GM19351 (cell line): ENCODE results near the gene FGGY.
A peak's percentile ranks its signal among the peaks of the same experiment; 100 is the strongest.

Experiments used
- ATAC-seq: cut with Tn5 transposase; IDR thresholded peaks from one replicate; pipeline ENCODE4 v1.9.1; 2021; ENCODE audit warnings: mild to moderate bottlenecking, moderate library complexity; ENCODE audit not compliant: unreplicated experiment

Gene FGGY

DNA sequence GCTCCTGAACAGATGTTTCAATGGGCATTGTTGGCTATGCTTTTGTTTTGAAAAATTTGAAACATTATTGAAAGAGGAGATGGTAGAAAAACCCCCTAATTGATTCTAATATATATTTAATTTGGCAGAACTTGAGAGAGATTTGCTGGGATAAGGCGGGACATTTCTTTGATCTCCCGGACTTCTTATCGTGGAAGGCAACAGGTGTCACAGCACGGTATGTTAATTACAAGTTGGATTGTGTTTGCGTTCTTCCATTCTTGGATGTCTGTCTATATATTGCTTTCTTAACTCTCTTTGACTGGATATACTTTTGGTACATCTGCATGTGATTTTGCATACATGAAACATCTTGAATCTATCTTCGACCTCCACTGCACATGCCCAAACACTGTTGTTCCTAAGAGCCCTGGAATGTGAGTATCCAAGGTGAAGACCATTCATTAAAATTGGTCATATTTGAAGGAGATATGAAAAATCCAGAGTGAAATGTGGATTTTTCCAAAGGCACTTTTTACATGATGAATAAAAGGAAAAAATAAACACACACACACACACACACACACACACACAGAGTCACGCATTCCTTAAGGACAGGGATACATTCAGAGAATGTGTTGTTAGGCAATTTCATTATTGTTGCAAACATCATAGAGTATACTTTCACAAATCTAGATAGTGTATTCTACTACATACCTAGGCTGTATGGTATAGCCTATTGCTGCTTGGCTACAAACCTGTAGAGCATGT, 81.9 kb downstream of the FGGY start:
- no peak for ATAC-seq

GRCh38 chr1:59379371-59379728, 82.5 kb downstream of the FGGY start:
- no peak for ATAC-seq

DNA sequence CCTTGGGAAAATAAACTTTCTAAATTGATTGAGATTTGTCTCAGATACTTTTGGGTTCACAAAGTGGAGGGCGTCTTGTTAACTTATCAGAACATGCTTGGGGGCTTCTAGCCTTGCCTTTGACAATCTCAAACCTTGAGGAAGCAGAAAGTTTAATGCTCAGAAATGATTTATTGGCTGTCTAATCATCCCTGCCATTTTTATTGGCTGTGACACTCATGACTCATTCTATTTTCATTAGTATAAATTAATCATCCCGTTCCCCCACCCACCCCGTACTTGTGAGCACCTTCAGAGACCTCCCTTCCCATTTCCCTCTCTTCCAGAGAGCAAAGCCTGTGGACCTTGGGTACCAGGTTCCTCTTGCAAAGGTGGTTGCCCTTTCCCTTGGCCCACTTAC, 87.1 kb downstream of the FGGY start:
- no peak for ATAC-seq

DNA sequence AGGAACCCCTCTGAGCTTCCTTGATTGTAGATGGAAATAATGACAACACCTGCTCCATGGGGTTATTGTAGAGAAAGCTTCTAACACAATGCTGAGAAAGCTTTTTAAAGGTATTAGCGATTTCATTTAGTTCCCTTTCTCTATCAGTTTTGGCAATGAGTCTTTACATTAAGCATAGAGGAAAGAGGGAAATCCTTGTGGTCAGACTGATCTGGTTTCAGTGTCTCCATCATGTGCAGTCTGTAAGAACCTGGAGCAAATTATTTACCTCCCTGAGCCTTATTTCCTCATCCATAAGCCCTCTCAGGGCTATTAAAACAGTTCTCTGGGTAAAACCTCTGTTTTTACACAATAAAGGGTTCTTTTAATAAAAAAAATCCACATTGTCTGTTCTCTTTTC, 87.5 kb downstream of the FGGY start:
- no peak for ATAC-seq

GRCh38 chr1:59388191-59388590, 91.3 kb downstream of the FGGY start:
- no peak for ATAC-seq

GRCh38 chr1:59389847-59390246, 93.0 kb downstream of the FGGY start:
- no peak for ATAC-seq

DNA sequence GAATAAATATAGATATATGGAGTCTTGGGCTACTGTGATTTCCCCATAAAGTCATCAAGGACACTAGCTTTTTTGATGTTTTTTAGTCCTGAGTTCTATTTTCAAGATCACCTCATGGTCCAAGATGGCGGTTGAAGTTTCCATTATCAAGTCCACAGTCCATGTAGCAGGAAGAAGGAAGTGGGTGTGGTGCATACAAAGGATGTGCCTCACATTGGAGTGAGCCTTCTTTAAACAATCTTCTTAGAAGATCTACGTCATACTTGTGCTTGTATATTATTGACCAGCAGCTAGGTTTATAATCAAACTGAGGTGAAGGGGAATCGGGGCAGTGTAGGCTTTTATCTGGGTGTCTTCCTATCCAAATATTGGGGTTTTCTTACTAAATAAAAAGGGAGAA, 93.4 kb downstream of the FGGY start:
- no peak for ATAC-seq

DNA sequence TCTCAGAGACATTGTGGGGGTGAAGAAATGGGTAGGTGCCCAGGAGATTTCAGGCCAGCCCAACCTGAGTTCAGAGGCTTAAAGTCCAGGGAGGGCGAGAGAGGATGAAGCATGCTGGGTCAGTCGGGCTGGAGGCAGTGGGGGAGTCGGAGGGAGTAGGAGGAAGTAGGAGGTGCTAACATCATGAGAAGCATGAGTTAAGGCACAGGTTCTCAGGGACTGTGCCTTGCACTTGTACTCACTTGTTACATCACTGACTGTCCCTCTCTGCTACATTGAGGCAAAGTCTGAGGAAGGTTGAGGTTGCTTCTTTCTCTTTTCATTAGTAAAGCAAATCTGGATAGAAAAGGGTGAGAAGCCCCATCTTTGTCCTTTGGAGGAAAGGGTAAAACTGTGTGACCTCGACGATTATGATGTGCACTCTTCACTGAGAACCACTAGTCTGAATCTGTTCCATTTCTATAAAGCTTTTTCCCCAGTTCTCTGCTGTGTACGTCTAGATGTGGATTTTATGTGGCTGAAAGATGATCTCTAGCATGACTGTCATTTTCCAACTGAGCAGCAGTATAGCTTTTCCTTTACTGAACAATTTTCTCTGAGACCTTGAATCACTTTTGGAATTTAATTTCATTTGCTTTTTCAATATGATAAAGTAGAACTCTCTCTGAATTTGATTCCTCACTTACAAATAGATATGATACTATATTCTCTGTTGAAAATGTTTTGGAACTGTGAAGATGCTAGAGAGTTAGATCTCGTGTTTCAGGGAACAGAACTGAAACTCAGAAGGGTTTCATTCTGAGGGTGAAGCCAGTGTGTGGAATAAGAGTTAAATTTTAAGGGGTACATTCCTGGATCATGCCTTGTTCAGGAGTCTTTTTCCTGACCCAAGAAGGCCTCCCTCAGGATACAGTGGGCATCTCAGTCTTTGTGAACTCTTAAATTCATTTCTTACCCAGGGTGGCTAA, 94.6 kb downstream of the FGGY start:
- ATAC-seq: peak; percentile 65

DNA sequence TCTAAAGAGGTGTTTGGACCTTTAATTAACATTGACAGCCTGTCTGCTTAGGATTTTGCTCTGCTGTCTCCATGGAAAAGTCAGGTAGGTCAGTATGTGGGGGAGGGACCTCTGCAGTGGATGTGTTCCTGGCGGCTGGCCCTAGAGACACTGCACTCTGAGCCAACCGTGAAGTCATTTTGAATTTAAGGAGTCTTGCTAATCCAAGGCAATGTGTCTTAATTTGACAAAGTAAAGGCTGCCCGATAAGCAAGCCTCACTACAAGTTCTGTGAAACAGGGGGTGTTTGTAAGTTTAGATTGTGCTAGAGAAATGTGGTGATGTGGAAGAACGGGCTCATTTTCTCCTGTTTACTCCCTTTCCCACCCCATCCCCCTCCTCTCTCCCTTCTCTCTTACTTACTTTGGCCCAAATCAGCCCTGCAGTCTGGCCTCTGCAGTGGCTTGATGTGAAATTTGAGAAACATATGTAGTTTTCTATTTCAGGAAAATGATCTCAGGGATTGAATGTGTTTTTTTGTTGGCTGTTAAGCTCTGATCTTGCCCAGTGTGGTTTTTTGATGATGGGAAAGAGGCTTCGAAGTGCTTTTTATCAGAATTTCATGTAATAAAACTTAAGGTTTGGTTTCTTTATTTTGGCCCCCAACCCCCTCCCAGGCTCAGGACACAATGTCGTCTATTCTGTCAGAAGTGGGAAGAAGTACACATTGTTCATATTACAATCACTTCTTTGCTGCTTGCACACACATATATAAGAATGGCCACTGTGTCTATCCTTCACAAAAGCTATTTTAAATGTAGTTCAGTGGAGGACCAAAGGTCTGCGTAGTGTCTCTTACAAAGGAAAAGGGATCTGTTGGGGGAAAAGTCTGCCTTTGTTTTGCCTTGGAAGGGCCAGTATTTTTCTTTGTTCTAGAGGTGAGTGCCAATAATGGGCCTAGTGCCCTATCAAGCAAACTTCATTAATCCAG, 96.6 kb downstream of the FGGY start:
- ATAC-seq: no peak

- no peak for ATAC-seq
Observed at GRCh38 chr1:59394706-59395425, 98.0 kb downstream of the FGGY start.

DNA sequence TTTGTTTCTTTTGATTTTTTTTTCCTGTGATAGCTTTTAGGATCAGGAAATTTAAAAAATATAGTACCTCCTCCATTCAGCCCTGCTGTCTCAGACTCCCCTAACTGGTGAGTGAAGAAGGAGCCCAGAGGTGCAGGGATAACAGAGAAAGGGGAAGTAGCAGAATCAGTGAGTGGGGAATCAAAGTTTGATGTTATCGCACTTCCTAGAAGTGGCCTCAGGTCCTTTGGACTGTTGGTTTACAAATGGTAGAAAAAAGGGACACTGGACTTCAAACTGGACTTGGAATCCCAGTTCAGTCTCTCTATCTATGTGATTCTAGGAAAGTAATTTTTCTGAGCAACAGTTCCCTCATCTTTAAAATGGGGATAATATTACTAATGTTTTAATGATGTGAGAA, 99.5 kb downstream of the FGGY start:
- no peak for ATAC-seq

DNA sequence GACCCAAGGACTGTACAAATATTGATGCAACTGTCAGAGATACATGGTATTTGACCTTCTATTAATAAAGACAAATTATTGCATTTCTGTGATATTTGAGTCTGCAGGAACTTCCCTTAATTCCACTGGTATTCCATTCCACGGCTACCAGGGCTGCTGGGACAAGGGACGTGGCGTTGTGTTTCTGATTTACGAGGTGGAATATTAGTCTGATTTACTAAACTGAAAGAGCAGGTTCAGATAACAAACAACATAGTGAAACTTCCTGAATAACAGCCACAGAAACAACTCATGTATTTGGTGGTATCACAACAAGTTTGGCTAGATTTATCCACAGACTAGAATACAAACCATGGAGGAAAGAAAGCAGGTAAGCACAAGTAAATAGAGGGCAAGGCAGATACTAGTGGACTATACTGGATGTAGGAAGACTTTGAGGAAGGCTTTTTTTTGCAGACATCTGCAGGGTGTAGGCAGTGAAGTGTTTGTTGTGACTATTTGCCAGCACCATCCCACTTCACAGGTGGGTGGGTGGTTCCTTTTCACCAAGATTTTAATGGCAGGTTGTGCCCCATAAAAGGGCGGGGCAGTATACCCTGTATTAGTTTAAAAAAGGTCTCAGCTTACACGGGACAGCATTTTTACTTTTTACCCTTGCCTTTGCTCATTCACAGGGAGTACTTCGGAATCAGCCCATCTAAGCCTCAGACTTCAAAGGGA, 100.4 kb downstream of the FGGY start:
- no peak for ATAC-seq

GRCh38 chr1:59399642-59400041, 102.7 kb downstream of the FGGY start:
- no peak for ATAC-seq

- ATAC-seq: no peak
Observed at GRCh38 chr1:59401581-59401980, 104.7 kb downstream of the FGGY start.

DNA sequence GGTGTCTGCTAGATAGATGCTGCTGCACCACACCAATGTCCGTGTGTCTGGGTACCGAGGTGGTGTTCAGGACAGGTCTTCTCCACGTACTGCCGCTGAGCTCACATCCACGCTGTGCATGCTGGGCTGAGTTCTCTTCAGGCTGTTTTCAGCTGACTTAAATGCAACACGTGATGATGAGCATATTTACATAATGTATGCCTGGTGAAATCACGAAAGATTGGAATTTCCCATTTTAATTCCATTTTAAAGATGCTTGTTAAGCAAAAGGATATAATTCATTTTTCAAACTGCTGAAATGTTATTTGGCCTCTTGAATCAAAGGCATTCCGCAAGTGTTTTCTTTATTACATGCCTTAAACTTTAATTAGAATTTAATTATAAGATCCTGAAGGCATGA, 107.9 kb downstream of the FGGY start:
- ATAC-seq: no peak

DNA sequence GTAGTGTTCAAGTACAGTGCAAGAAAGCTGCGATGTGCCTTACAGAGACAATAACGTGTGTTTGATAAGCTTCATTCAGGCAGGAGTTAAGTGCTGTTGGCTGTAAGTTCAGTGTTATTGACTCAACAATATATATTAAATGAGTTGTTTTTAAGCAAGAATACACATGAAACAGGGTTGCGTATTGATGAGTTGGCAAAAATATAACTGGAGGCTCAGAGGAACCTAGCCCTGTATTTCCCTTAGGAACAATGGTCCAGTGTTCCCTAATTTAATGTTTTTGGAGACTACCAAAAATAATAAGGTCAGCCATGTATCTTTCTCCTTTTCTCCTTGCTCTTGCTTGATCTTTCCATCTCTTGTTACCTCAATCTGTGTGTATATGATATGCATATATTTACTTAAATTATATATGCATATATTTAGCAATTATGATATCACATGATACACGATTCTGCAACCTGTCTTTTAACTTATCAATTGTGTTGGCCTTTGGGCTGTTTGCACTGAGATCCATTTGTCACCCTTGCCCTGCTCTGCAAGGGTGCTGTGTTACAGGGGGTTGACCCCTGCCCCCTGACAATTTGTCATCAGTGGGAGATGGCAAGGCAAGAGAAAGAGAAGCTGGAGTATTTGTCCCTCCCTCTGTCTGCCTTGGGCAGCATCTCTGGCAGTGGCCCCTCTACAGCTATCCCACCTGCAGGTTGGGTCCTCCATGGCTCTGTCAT, 109.7 kb downstream of the FGGY start:
- ATAC-seq: no peak

DNA sequence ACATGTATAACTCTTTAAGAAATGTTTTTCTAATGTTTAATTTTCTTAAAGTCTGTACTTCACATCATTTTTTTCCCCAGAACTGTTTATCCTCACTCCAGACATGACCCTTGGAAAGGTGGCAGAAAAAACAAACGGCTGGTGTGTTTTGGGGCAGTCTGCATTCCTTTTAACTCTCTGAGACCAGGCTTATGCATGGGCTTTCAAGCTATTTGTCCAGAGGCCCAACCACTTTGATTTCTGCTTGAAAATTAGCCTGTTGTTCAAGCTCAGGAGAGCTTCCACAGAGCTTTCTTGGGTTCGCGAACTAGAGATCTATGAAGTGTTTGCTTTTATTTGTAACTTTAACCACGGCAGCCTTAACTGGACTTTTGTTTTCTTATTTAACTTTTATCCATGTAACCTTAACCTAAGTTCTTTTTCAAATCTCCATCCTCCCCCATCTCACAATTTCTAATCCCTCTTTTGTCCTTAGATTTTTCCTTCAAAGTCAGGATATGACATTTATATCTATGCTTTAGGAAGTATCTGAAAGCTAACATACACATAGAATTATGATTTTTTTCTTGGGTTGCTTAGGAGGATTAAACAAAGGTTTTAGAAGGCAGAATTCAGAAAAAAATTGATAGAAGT, 111.8 kb downstream of the FGGY start:
- no peak for ATAC-seq

GRCh38 chr1:59409549-59409948, 112.7 kb downstream of the FGGY start:
- no peak for ATAC-seq

DNA sequence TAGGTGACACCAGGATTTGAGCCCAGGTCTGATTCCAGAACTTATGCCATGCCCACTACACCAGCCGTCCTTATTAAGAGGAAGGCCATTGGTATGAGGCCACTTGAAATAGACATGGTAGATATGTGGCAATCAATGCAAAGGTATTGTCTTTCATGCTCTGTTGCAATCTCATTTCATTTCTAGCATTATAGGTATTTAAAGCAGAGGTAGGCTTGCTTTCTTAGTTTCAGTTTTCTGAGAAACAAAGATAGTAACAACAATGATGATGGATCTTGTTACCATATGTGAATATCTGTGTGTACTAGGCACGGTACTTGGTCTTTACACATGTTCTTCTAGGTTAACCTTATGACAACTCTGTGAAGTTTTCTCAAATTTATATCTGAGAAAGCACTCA, 113.1 kb downstream of the FGGY start:
- peak; percentile 68 for ATAC-seq
